Measurements from ENCODE around the gene CD84. TPM values are rescaled to one million over a fixed set of nuclear protein-coding genes. Genes with fewer than 3 reads are reported as not detected.
"Not testable (repeated sequence)": the region's sequence is repeated elsewhere in the genome, so short reads cannot be mapped to it uniquely, and the experiment has no call there.

Gene CD84
- total RNA-seq, 1 experiment from 2014 or later, result not detected

DNA sequence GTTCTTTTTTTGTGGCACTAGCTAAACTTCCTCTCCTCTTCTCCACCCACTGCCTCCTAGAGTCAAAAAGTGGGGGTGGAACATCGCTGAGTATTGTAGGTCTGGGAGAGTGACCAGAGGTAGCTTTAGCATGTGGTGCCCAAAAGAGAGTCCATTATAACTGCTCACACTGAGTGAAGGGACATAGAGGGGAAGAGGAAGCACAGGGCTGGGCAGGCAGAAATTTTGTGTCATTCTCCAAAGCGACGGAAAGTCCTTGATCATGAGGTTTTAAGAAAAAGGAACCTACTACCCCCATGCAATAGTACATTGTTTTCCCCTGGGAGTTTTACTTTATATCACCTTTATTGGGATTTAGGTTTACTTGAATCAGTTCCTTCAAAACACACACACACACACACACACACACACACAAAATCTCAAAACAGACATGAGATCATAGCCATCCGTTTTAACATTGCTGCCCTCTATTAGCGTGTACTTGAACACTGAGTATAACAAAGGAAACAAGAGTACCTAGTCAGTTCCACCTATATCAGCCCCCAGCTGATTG, 4.1 kb downstream of the CD84 start:
- no peak for DNase-seq (ENCODE audit: low spot score)

DNA sequence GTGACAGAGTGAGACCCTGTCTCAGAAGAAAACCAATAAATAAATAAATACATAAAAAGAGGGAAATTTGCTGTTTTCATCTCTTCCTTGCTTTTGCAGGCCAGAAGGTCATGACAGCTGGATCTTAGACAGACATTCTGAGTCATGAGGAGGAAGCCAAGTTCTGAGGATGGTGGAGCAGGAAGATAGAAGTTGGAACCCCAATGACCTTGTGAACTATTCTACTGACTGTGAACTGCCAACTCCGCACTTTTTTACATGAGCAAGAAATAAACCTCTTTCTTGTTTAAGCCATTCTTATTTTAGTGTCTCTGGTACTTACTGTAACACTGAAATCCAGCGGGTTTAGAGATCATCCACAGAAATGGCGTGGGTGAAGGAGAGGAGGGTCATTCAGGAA, 8.5 kb downstream of the CD84 start:
- DNase-seq (ENCODE audit: low spot score), result no peak

DNA sequence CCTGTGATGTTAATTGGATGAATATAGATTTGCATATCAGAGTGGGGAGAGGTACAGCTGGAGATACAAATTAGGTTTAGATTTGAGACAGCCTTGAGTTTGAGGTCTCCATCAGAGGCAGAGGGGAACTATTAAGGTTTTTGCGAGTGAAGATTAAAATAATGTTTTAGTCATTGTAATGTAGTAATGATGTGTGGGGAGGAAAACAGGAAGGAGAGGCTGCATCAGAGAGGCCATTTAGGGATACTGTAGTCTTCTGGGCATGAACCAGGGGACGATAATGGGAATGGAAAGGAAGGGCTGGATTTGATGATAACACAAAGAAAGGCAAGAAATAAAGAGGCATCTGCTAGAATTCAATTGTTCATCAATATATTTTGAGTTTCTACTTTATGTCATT, 9.5 kb downstream of the CD84 start:
- no peak for DNase-seq (ENCODE audit: low spot score)

DNA sequence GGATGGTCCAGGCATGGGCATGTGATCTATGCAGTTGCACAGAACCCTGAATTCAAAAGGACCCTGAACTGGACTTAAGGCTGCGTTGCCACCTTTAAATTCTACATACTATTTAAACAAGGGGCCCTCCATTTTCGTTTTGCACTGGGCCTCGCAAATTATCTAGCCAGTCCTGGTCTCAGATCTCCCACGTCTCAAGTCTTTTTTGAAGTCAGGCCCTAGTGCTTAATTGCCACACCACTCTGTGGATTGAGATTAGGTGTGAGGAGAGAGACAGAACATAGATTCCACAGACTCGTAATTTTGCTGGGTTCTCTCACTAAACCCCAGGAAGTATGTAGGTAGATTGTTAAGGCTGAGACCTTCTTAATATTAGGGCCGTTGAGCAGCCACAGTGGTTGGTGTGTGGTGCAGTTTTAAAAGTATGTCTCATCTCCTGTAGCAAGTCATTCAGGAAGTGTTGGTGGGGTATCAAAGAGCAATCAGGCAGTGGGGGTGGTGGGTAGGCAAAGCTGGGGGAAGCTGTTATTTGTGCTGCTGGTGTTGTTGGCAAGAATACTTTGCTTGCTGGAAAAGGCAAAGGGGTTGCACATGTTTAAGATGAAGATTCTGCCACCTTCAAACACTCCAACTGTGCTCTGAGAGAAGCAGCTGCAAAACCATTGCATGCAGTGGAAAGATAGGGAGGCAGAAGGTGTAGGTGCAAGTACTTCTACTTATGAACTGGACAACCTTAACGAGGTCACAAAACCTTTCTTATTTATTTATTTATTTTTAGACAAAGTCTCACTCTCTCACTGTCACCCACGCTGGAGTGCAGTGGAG, 11.2 kb downstream of the CD84 start:
- DNase-seq (ENCODE audit: low spot score), result no peak

DNA sequence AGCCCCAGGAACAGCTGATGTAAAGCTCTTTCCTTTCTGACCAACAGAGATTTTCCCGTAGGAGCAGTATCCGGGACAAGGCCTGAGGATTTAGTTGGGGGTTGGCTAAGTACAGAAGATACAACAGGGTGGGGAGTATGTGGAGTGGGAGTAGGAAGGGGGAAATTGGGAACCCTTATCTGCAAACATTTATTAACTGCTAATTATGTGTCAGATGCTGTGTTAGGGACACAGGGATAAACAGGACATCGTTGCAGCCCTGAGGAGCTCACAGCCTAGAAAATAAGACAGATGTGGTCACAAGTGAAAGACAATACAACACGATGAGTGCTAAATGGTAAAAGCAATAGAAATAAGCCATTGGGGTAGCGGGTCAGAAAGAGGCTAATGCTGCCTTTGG, 12.0 kb downstream of the CD84 start:
- no peak for DNase-seq (ENCODE audit: low spot score)

DNA sequence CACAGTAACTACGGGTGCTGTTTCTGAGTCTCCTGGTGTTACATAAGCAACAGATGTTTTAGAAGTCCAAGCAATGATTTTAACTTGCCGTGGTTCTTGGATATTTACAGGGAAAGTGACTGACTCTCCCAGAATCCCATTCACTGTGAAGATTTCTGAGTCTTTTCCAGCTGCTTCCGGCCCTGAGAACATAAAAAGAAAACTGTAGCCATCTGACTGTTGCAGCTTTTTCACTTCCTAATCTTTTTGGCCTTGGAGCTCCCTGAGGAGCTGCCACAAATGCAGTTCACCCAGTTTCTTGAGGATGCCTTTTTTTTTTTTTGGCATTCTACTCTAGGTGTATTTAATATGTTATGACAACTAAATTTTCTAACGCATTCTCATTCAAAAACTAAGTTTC, 13.7 kb downstream of the CD84 start:
- no peak for DNase-seq (ENCODE audit: low spot score)

DNA sequence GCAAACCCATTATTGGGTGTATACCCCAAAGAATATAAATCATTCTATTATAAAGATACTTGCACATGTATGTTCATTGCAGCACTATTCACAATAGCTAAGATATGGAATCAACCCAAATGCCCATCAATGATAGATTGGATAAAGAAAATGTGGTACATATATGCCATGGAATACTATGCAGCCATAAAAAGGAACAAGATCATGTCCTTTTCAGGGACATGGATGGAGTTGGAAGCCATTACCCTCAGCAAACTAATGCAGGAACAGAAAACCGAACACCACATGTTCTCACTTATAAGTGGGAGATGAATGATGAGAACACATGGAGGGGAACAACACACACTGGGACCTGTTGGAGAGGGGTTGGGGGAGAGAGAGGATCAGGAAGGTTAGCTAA, 16.1 kb downstream of the CD84 start:
- not testable (repeated sequence) for DNase-seq (ENCODE audit: low spot score)

DNA sequence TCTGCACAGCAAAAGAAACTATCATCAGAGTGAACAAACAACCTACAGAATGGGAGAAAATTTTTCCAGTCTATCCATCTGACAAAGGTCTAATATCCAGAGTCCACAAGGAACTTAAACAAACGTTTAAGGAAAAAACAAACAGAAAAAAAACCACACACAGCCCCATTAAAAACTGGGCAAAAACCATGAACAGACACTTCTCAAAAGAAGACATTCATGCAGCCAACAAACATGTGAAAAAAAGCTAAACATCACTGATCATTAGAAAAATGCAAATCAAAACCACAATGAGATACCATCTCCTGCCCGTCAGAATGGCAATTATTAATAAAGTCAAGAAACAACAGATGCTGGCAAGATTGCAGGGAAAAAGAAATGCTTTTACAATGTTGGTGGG, 16.6 kb downstream of the CD84 start:
- DNase-seq (ENCODE audit: low spot score), result not testable (repeated sequence)

DNA sequence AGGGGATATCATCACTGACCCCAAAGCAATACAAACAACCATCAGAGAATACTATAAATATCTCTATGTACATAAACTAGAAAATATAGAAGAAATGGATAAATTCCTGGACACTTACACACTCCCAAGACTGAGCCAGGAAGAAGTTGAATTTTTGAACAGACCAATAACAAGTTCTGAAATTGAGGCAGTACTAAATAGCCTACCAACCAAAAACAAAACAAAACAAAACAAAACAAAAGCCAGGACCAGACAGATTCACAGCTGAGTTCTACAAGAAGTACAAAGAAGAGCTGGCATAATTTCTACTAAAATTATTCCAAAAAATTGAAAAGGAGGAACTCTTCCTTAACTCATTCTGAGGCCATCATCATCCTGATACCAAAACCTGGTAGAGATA, 18.5 kb downstream of the CD84 start:
- no peak for DNase-seq (ENCODE audit: low spot score)

DNA sequence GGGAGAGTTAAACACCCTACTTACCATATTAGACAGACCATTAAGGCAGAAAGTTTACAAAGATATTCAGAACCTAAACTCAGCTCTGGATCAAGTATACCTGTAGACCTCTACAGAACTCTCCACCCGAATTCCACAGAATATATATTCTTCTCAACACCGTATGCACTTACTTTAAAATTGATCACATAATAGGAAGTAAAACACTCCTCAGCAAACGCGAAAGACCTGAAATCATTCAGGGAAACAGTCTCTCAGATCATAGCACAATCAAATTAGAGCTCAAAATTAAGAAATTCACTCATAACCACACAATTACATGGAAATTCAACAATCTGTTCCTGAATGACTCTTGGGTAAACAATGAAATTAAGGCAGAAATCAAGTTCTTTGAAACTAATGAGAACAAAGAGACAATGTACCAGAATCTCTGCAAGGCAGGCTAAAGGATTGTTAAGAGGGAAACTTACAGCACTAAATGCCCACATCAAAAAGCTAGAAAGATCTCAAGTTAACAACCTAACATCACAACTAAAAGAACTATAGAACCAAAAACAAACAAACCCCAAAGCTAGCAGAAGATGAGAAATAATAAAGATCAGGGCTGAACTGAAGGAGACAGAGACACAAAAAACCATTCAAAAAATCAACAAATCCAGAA, 19.1 kb downstream of the CD84 start:
- DNase-seq (ENCODE audit: low spot score), result no peak

DNA sequence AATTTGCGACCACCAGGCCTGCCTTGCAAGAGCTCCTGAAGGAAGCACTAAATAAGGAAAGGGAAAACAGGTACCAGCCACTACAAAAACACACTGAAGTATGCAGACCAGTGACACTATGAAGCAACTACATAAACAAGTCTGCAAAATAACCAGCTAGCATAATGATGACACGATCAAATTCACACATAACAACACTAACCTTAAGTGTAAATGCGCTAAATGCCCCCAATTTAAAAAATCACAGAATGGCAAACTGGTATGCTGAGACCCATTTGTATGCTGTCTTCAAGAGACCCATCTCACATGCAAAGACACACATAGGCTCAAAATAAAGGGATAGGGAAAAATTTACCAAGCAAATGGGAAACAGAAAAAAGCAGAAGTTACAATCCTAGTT, 19.9 kb downstream of the CD84 start:
- not testable (repeated sequence) for DNase-seq (ENCODE audit: low spot score)

DNA sequence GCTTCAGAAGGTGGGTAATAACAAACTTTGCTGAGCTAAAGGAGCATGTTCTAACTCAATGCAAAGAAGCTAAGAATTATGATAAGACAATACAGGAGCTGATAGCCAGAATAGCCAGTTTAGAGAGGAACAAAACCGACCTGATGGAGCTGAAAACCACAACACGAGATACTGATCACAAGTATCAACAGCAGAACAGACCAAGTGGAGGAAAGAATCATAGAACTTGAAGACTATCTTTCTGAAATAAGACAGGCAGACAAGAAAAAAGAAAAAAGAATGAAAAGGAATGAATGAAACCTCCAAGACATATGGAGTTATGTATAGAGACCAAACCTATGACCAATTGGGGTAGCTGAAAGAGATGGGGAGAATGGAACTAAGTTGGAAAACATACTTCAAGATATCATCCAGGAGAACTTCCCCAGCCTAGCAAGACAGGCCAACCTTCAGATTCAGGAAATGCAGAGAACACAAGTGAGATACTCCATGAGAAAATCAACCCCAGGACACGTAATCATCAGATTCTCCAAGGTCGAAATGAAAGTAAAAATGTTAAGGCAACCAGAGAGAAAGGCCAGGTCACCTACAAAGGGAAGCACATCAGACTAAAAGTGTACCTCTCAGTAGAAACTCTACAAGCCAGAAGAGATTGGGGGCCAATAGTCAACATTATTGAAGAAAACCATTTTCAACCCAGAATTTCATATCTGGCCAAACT, 20.5 kb downstream of the CD84 start:
- DNase-seq (ENCODE audit: low spot score), result no peak

DNA sequence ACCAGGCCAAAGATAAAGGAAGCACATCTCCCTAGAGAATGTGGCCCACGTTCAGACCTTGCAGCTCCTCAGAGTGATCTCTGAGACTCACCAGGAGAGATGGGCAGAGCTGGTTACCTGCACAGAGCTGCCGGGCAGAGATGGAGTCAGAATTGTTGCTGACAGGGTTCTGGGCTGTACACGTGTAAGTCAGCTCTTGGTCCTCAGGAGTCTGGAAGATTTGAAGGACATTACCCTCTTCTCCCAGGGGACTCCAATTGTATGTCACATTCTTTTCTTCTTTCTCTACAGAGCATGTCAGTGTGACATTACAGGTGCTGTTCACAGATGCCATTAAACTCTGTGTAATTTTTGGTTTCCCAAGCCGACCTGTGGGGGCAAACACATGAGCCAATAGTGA, 25.5 kb downstream of the CD84 start:
- DNase-seq (ENCODE audit: low spot score), result no peak

DNA sequence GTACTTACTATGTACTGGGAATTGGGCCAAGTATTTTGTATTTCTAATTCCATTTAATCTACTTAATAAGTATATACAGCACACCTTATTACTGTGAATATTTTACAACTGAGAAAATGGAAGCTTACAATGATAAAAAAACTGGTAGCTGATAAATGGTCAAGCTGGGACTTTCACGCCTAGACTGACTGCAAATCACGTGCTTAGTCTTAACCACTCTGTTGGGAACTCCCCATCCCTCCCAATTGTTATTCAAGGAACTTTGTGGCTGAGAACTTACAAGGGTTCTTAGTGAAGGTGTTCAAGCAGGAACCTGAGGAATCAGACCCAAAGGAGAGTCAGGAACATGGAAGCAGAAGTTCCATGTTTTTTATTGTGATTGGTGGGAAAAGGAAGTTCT, 26.9 kb downstream of the CD84 start:
- DNase-seq (ENCODE audit: low spot score), result no peak

DNA sequence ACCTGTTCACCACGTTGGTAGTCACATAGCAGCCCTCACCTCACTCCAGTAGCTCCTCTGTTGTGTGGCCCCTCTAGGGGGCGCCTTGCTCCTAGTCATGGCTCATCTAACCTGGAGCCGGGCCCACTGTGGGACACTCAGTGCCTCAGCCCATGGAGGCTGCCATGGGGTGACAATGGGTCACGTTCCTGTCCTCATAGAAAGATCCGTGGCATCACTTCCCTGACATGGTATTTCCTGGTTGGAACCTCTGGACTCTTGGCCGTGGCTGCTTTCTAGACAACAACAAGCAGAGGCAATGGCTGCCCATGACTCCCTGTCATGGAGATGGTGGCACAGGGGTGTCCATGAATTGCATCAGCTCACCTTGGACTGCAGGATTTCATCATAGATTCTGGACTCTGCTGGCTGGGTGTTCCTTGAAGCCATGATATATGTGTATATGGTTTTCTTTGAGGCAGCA, 28.7 kb downstream of the CD84 start:
- DNase-seq (ENCODE audit: low spot score), result no peak

DNA sequence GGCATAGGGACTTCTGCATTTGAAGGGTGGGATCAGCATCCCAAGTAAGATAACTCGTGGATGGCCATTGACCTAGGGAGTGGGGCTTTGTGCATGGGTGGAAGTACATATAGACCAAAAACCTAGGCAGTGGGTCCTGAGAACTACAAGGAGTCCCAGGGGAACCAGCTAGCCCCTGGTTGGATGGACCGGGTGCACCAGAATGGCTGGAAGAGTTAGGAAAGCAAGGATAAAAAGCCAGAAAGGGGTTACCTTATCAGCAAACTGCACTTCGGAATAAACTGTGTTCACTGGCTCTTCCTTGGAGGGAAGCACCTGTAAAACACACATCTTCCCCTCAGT, 29.7 kb downstream of the CD84 start:
- no peak for DNase-seq (ENCODE audit: low spot score)

DNA sequence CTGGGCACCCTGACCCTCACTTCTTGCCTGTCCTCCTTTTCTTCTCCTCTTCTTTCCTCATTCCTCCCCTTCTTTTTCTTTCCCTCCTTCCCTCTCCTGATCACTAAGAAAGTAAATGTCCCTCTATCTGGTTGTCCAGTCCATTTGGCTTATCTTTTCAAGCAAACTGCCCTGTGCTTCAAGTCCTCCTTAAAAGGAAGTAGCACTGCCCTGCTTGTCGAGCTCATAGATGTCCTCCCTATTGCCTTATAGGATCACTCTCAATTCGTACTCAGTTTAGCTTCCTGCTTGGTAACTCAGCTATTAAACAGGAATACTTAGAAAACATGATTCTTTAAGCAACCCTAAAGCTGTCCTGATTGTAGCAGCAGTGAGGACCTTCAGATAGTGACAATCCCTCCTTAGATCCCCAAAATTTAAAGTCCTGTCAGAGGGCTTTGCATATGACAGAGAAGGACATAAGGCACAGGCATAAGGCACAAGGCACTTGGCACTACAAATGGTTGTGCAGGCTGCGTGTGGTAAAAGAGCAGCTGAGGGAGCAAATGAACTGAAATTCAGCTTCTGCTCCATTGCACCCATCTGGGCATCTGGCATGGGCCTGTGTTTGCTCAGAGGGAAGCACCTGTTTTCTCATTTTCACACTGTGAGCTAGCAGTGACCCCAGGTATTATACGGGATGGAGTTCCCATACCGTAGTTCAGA, 30.2 kb downstream of the CD84 start:
- no peak for DNase-seq (ENCODE audit: low spot score)

DNA sequence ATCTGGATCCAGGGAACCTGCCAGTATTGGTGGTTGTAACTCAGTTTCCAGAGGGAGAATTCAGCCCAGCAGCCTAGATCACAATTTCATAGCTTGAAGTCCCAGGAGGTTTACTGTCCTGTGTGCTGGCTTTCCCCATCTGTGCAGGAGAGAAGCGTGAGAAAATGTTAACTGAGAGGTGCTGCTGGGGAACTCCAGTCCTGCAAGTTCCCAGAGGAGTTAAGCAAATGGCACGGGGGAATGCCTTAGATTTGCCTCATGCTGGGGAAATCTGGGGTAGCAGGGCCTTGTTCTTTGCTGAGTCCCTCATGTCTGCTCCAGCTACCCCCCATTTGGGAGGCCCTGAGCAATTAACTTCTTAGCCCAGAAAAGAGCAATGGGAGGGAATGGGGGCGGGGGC, 31.1 kb downstream of the CD84 start:
- no peak for DNase-seq (ENCODE audit: low spot score)

DNA sequence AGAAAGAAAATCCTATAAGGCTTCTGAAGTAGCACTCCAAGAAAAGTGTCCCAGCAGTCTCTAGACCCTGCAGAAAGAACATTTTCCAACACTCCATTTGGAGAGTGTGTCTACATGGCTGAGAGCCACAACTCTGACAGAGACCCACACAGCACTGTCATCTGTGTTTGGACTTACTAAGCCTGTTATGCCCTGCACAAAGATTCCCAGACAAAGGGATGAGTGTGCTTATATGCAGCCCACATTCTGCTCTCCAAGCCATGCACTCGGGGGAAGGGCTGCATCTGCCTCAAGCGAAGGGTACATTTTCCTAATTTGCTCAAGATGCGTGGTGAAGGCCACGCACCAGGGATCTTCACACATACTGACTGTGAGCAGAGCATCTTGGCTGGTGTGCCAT, 31.9 kb downstream of the CD84 start:
- DNase-seq (ENCODE audit: low spot score), result no peak

DNA sequence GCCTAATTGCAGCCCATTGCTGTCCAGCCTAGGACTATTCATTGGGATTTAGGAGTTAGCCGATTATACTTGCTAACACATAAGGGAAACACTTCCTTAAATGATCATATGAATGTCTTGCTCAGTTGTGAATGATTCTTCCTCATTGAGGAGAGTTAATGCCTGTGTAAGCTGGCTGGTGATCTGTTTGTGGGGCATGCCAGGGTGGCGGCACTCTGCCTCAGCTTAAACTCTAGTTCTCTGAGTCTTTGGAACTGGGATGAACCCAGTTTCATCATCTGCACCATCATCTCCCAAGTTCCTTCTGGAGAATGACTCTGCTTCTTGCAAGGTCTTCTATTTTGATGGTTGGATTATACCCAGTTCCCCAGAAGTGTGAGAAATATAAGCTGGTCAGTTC, 32.4 kb downstream of the CD84 start:
- no peak for DNase-seq (ENCODE audit: low spot score)

DNA sequence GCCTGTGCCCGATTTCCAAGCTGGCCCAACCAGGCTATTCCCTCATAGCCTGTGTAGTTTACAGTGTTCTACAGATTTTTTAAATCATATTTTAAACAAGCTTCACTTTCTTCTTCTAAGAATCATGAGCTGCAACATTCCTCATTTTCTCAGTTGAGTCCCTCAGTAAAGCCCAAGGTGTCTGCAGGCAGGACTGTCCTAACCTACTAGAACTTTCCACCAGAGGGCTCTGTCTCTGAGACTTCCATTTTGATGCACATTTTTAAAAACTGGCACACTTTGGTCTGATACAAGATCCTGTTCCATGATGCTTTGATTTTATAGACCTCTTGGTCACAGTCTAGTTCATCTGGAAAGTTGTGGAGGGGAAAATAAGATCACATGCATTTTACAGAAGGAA, 34.6 kb downstream of the CD84 start:
- DNase-seq (ENCODE audit: low spot score), result no peak
